ENCODE data around the gene PDGFD. TPM values are rescaled to one million over a fixed set of nuclear protein-coding genes. Genes with fewer than 3 reads are reported as not detected.

Gene PDGFD
- total and polyA plus RNA-seq, 2 experiments from 2014 or later, result 1.9 to 4.5 TPM

GRCh38 chr11:104067534-104067933, 96.4 kb downstream of the PDGFD start:
- Histone ChIP-seq H2AFZ (no peak overlapping the region), H3K4me2 (no peak overlapping the region), H3K27me3 (ENCODE audit: insufficient read depth) (no peaks in the 10 kb centered on the region), H3F3A (replicated peaks; ENCODE audit: low read depth) (no peaks in the 10 kb centered on the region), H3K4me1 (ENCODE audit: insufficient read depth) (no peaks in the 10 kb centered on the region), H3K27ac (ENCODE audit: low read depth) (no peak overlapping the region), H3K9me2 (ENCODE audit: insufficient read depth) (no peaks in the 10 kb centered on the region; the same call in 1 of the 2 replicates), H4K20me1 (replicated peaks; ENCODE audit: insufficient read depth) (no peaks in the 10 kb centered on the region), H3K4me3 (no peak overlapping the region), H3K36me3 (ENCODE audit: insufficient read depth) (no peaks in the 10 kb centered on the region), H3K79me2 (replicated peaks; ENCODE audit: insufficient read depth) (no peaks in the 10 kb centered on the region)
- H3K9me3 Mint-ChIP-seq, result no peaks in the 10 kb centered on the region
- DNase-seq (ENCODE audit: low spot score) (no peak), ATAC-seq (no peak)
- H3K4me3 Mint-ChIP-seq, result no peak overlapping the region
- no peaks in the 10 kb centered on the region for H3K27me3 Mint-ChIP-seq (ENCODE audit: insufficient read depth, low read depth, poor library complexity)
- no peak overlapping the region for H3K27ac Mint-ChIP-seq
- H3K4me1 Mint-ChIP-seq, result no peaks in the 10 kb centered on the region
- H3K36me3 Mint-ChIP-seq (ENCODE audit: low read depth), result no peaks in the 10 kb centered on the region
- TF ChIP-seq NANOG (IDR thresholded peaks at IDR 0.05; ENCODE audit: borderline replicate concordance) (no peak), EZH2 (IDR thresholded peaks at IDR 0.05; ENCODE audit: low read depth, unreplicated experiment) (no peak), STAT1 (IDR thresholded peaks at IDR 0.05; ENCODE audit: unreplicated experiment) (no peak), JUNB (IDR thresholded peaks at IDR 0.05; ENCODE audit: unreplicated experiment) (no peak), ZNF462 (CRISPR knock-in tag; IDR thresholded peaks at IDR 0.05) (no peak), CTCF (conservative IDR thresholded peaks at IDR 0.05; ENCODE audit: low read depth in 2 of 2) (no peak), ZNF114 (CRISPR knock-in tag; IDR thresholded peaks at IDR 0.05) (no peak), EZH2phosphoT487 (IDR thresholded peaks at IDR 0.05; ENCODE audit: unreplicated experiment) (no peak), POLR2AphosphoS5 (IDR thresholded peaks at IDR 0.05; ENCODE audit: low read depth) (no peak), CREB1 (CRISPR knock-in tag; IDR thresholded peaks at IDR 0.05; ENCODE audit: low read depth) (no peak), ETS1 (IDR thresholded peaks at IDR 0.05) (no peak), ZNF331 (CRISPR knock-in tag; IDR thresholded peaks at IDR 0.05; ENCODE audit: low read depth) (no peak)
- TF ChIP-seq, protein P1, sequence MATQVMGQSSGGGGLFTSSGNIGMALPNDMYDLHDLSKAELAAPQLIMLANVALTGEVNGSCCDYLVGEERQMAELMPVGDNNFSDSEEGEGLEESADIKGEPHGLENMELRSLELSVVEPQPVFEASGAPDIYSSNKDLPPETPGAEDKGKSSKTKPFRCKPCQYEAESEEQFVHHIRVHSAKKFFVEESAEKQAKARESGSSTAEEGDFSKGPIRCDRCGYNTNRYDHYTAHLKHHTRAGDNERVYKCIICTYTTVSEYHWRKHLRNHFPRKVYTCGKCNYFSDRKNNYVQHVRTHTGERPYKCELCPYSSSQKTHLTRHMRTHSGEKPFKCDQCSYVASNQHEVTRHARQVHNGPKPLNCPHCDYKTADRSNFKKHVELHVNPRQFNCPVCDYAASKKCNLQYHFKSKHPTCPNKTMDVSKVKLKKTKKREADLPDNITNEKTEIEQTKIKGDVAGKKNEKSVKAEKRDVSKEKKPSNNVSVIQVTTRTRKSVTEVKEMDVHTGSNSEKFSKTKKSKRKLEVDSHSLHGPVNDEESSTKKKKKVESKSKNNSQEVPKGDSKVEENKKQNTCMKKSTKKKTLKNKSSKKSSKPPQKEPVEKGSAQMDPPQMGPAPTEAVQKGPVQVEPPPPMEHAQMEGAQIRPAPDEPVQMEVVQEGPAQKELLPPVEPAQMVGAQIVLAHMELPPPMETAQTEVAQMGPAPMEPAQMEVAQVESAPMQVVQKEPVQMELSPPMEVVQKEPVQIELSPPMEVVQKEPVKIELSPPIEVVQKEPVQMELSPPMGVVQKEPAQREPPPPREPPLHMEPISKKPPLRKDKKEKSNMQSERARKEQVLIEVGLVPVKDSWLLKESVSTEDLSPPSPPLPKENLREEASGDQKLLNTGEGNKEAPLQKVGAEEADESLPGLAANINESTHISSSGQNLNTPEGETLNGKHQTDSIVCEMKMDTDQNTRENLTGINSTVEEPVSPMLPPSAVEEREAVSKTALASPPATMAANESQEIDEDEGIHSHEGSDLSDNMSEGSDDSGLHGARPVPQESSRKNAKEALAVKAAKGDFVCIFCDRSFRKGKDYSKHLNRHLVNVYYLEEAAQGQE (IDR thresholded peaks at IDR 0.05; ENCODE audit: unreplicated experiment), result no peak
